A673 (cell line): ENCODE data around the gene KCNG2.

Source experiments
- EZH2 ChIP-seq: fragments of 200-600 bp; sonication (generic); IDR thresholded peaks from 2 replicates; pipeline ENCODE4 v1.6.1; 2017; ENCODE audit warnings: borderline replicate concordance, low read depth, mild to moderate bottlenecking, mixed read lengths, antibody characterized with exemption, low read length; ENCODE audit not compliant: poor library complexity, severe bottlenecking
- TF ChIP-seq, protein P1 (sequence below): fragments of 300-800, 200-600 bp; sonication (generic); conservative IDR thresholded peaks from 2 replicates; pipeline ENCODE4 v1.5.1; 2017; ENCODE audit warnings: low read depth, mild to moderate bottlenecking, antibody characterized with exemption, low read length, moderate library complexity, mixed read lengths

DNA sequence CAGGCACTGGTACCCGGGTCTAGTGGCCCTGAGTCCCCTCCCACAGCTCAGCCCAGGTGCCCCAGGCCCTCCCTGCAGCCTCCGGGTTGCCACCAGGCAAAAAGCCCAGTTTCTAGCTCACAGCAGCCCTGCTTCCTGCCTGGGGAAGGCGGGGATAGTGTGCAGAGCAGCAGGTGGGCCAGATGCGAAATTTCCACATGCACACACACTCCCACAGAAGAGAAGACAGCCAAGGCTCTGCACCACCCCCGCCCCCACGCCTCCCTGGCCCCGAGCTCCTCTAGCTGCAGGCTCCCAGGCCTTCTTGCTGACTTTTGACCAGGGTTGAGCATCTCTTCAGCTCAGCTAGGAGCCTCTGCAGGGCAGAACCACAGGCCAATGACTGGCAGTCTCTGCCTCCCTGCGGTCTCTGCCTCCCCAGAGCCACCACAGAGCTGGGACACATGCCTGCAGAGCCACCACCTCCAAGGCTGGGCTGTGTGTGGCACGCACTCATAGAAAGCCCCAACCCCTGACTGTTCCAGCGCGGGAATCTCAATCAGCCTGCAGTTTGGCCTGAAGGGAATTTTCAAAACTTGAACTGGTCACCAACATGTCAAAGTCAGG lies 146.5 kb downstream of the KCNG2 start:
- TF ChIP-seq, protein P1, sequence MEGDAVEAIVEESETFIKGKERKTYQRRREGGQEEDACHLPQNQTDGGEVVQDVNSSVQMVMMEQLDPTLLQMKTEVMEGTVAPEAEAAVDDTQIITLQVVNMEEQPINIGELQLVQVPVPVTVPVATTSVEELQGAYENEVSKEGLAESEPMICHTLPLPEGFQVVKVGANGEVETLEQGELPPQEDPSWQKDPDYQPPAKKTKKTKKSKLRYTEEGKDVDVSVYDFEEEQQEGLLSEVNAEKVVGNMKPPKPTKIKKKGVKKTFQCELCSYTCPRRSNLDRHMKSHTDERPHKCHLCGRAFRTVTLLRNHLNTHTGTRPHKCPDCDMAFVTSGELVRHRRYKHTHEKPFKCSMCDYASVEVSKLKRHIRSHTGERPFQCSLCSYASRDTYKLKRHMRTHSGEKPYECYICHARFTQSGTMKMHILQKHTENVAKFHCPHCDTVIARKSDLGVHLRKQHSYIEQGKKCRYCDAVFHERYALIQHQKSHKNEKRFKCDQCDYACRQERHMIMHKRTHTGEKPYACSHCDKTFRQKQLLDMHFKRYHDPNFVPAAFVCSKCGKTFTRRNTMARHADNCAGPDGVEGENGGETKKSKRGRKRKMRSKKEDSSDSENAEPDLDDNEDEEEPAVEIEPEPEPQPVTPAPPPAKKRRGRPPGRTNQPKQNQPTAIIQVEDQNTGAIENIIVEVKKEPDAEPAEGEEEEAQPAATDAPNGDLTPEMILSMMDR, result no peak
- TF ChIP-seq EZH2, result no peak
